Neural progenitor cell (in vitro differentiated cells): ENCODE measurements around the gene STARD9.

Experiments
- CTCF ChIP-seq: fragments of 200-600 bp; sonication (generic); IDR thresholded peaks from 2 replicates; pipeline ENCODE4 v1.5.1; 2017; ENCODE audit warnings: antibody characterized with exemption, mild to moderate bottlenecking
- EZH2phosphoT487 ChIP-seq: fragments of 200-600 bp; sonication (generic); IDR thresholded peaks from 2 replicates; pipeline ENCODE4 v1.6.1; 2017; ENCODE audit warnings: antibody characterized with exemption

GRCh38 chr15:42591238-42591934 is 16.0 kb downstream of the STARD9 start:
- peak; percentile 40 for TF ChIP-seq CTCF
- no peak for TF ChIP-seq EZH2phosphoT487
